Esophagus muscularis mucosa (tissue), 4 donors: Measurements from ENCODE around the gene ABCB4. TPM values are rescaled to one million over a fixed set of nuclear protein-coding genes. Genes with fewer than 3 reads are reported as not detected.
A peak's percentile ranks its signal among the peaks of the same experiment; 100 is the strongest.

Source experiments
- DNase-seq: peaks from one replicate; pipeline ENCODE4 v3.0.0-alpha.2; 2017; ENCODE audit errors: extremely low spot score
- H3K27ac ChIP-seq, 4 donors: fragments of 200-600 bp; sonication (generic); replicated peaks in 1 of 4; 1 replicate in 3 of 4; 2 replicates in 1 of 4; pipeline ENCODE4 v1.5.1; 2016 to 2019; ENCODE audit warnings: mild to moderate bottlenecking in 1 of 4
- H3K27me3 ChIP-seq, 4 donors: fragments of 200-600 bp; sonication (generic); one replicate each; pipeline versions ENCODE4 v1.5.1 to v1.6.0; 2016 to 2019
- H3K36me3 ChIP-seq, 4 donors: fragments of 200-600 bp; sonication (generic); one replicate each; pipeline ENCODE4 v1.5.1; 2016 to 2019
- H3K4me1 ChIP-seq, 4 donors: fragments of 200-600 bp; sonication (generic); one replicate each; pipeline ENCODE4 v1.5.1; 2016 to 2019
- H3K4me3 ChIP-seq, 4 donors: fragments of 200-600 bp; sonication (generic); 1 replicate in 2 of 4; 2 replicates in 2 of 4; pipeline ENCODE4 v1.5.1; 2016 to 2019; ENCODE audit warnings: mild to moderate bottlenecking in 4 of 4, moderate library complexity in 1 of 4
- H3K9me3 ChIP-seq, 4 donors: fragments of 200-600 bp; sonication (generic); 1 replicate in 3 of 4; 2 replicates in 1 of 4; pipeline ENCODE4 v1.5.1; 2016 to 2019
- CTCF ChIP-seq, 3 experiments: fragments of 200-600 bp in 2 of 3; fragments of 450-650 bp in 1 of 3; sonication (generic) in 2 of 3; IDR thresholded peaks; one replicate each; pipeline ENCODE4 v1.5.1; 2017 to 2019; ENCODE audit warnings: antibody characterized with exemption in 3 of 3, mild to moderate bottlenecking in 2 of 3, moderate library complexity in 1 of 3
- EP300 ChIP-seq: sonication (generic); formaldehyde crosslinking; IDR thresholded peaks from one replicate; pipeline ENCODE4 v1.6.1; 2017; ENCODE audit warnings: antibody characterized with exemption
- POLR2A ChIP-seq: fragments of 450-650 bp; IDR thresholded peaks from one replicate; pipeline ENCODE4 v1.6.1; 2017; ENCODE audit warnings: antibody characterized with exemption, moderate library complexity, mild to moderate bottlenecking, low read depth
- POLR2AphosphoS5 ChIP-seq, 2 donors: sonication (generic); formaldehyde crosslinking; IDR thresholded peaks; one replicate each; pipeline ENCODE4 v1.6.1; 2017; ENCODE audit warnings: antibody characterized with exemption in 2 of 2
- WGBS: methylation state at CpG from one replicate; pipeline ENCODE4 v1.1.5; 2018; 5-methylcytosine and 5-hydroxymethylcytosine counted together
- intact Hi-C: fragments of 100-400 bp; cut with DNase I; formaldehyde crosslinking; loops from one replicate; pipeline ENCODE4 v1.15.1; 2023
- total RNA-seq, 4 donors: library from RNA; depleted of rRNA; stranded (reverse); fragments of >200 nt; gene quantifications; one replicate each; pipeline versions ENCODE4 v1.1.0 to v1.2.1, GENCODE V29; 2016

The ABCB4 gene
- 1 to 10 TPM in 3 of 4 donors, under 1 TPM in 1; 0.66 to 1.4 (median 1.1) TPM for total RNA-seq

- 49% methylated on average over 4 of the region's 80 CpGs for WGBS
- H3K4me3 ChIP-seq = peak within 1 kb of the TSS; percentile 56 to 64 (median 56)
- DNase-seq = no peak
- H3K9me3 ChIP-seq = no peaks in the 10 kb centered on the region
- intact Hi-C loops = no loop called here
- peak within 1 kb of the TSS in 2 of 4 donors; percentile 7 to 33 for H3K27ac ChIP-seq
- H3K36me3 ChIP-seq = no peaks in the 10 kb centered on the region
- H3K4me1 ChIP-seq = peaks cover 0 to 23% (median 15%) of the 10 kb centered on the region in 4 donors
- TF ChIP-seq POLR2AphosphoS5 (IDR thresholded peaks at IDR 0.05) (no peak), POLR2A (no peak), EP300 (no peak), CTCF (IDR thresholded peaks at IDR 0.05) (no peak)
- peaks cover 0 to 16% (median 2%) of the 10 kb centered on the region in 4 donors for H3K27me3 ChIP-seq
These were observed at the start of gene ABCB4 for GRCh38 chr7:87475359-87476178. Gene ABCB4, minus strand, starts transcription at chr7:87475680. Its CDS starts 215 bp downstream, at chr7:87475465.

GRCh38 chr7:87518735-87519134 is 43.3 kb upstream of the ABCB4 start:
- peaks cover 0 to 4% (median 0%) of the 10 kb centered on the region in 4 donors for H3K36me3 ChIP-seq
- no peak for TF ChIP-seq POLR2AphosphoS5 (IDR thresholded peaks at IDR 0.05)
- TF ChIP-seq CTCF (IDR thresholded peaks at IDR 0.05) = no peak
- no peak for TF ChIP-seq EP300
- no peak for TF ChIP-seq POLR2A
- no peak overlapping the region for H3K27ac ChIP-seq
- no peaks in the 10 kb centered on the region for H3K9me3 ChIP-seq
- H3K27me3 ChIP-seq = no peaks in the 10 kb centered on the region
- 66% methylated on average over 2 of the region's 2 CpGs for WGBS
- H3K4me3 ChIP-seq = no peak overlapping the region
- peaks cover 0 to 11% (median 4%) of the 10 kb centered on the region in 4 donors for H3K4me1 ChIP-seq
- no peak for DNase-seq
- intact Hi-C loops = no loop called here

- Histone ChIP-seq H3K27me3 (no peaks in the 10 kb centered on the region), H3K4me1 (peaks cover 0 to 11% (median 4%) of the 10 kb centered on the region in 4 donors), H3K4me3 (no peak overlapping the region), H3K9me3 (no peaks in the 10 kb centered on the region), H3K36me3 (peaks cover 0 to 4% (median 0%) of the 10 kb centered on the region in 4 donors), H3K27ac (no peak overlapping the region)
- 62% methylated on average over 3 of the region's 3 CpGs for WGBS
- no peak for DNase-seq
- intact Hi-C loops = no loop called here
- TF ChIP-seq EP300 = no peak
- no peak for TF ChIP-seq CTCF (IDR thresholded peaks at IDR 0.05)
- no peak for TF ChIP-seq POLR2AphosphoS5 (IDR thresholded peaks at IDR 0.05)
- TF ChIP-seq POLR2A = no peak
These were observed 42.4 kb upstream of the ABCB4 start for GRCh38 chr7:87517891-87518290.

- no peak for DNase-seq
- Histone ChIP-seq H3K27ac (no peak overlapping the region), H3K4me3 (no peak overlapping the region), H3K4me1 (peaks cover 0 to 11% (median 4%) of the 10 kb centered on the region in 4 donors), H3K36me3 (peaks cover 0 to 4% (median 0%) of the 10 kb centered on the region in 4 donors), H3K27me3 (no peaks in the 10 kb centered on the region), H3K9me3 (no peaks in the 10 kb centered on the region)
- TF ChIP-seq POLR2AphosphoS5 (IDR thresholded peaks at IDR 0.05) = no peak
- intact Hi-C loops = no loop called here
- 57% methylated on average over 3 of the region's 3 CpGs for WGBS
These were observed 41.8 kb upstream of the ABCB4 start for GRCh38 chr7:87517136-87517815.

GRCh38 chr7:87513735-87514335 is 38.4 kb upstream of the ABCB4 start:
- Histone ChIP-seq H3K36me3 (peaks cover 0 to 4% (median 0%) of the 10 kb centered on the region in 4 donors), H3K4me1 (peaks cover 0 to 8% (median 4%) of the 10 kb centered on the region in 4 donors)
- TF ChIP-seq CTCF (IDR thresholded peaks at IDR 0.05) (no peak), POLR2AphosphoS5 (IDR thresholded peaks at IDR 0.05) (no peak), POLR2A (no peak), EP300 (no peak)

More at GRCh38 chr7:87513735-87514335, 38.4 kb upstream of the ABCB4 start:
- no peaks in the 10 kb centered on the region for H3K9me3 ChIP-seq
- 91% methylated on average over 5 of the region's 5 CpGs for WGBS
- no peaks in the 10 kb centered on the region for H3K27me3 ChIP-seq
- no peak for DNase-seq
- intact Hi-C loops = no loop called here
- no peak overlapping the region for H3K27ac ChIP-seq
- no peak overlapping the region for H3K4me3 ChIP-seq
